Psoas muscle (tissue), 8 donors: ENCODE measurements around the gene MED22. TPM values are rescaled to one million over a fixed set of nuclear protein-coding genes. Genes with fewer than 3 reads are reported as not detected.
"Not testable (repeated sequence)": the region's sequence is repeated elsewhere in the genome, so short reads cannot be mapped to it uniquely, and the experiment has no call there.

Source experiments
- ATAC-seq, 4 donors: fragments of 200-7000 bp; cut with Tn5 transposase; one replicate each; pipeline ENCODE4 v1.9.1; 2020; ENCODE audit warnings: moderate library complexity in 3 of 4, mild to moderate bottlenecking in 2 of 4
- DNase-seq, 2 donors: peaks; one replicate each; pipeline ENCODE4 v3.0.0-alpha.2; 2020
- H3K27ac ChIP-seq: fragments of 200-600 bp; one replicate; pipeline ENCODE4 v1.8.0; 2022
- H3K27me3 ChIP-seq, 3 donors: fragments of 200-600 bp in 1 of 3; one replicate each; pipeline versions ENCODE4 v1.6.1 to v1.8.0; 2013 to 2022; ENCODE audit warnings: low read length in 2 of 3, mild to moderate bottlenecking in 2 of 3, moderate library complexity in 1 of 3; ENCODE audit not compliant: insufficient read depth in 3 of 3
- H3K36me3 ChIP-seq, 2 donors: fragments of 200-600 bp in 1 of 2; one replicate each; pipeline versions ENCODE4 v1.6.1 to v1.8.0; 2013 to 2022; ENCODE audit warnings: low read depth in 1 of 2, mild to moderate bottlenecking in 1 of 2, moderate library complexity in 1 of 2; ENCODE audit not compliant: insufficient read depth in 1 of 2
- H3K4me1 ChIP-seq: fragments of 200-600 bp; one replicate; pipeline ENCODE4 v1.8.0; 2022
- H3K4me3 ChIP-seq: fragments of 200-600 bp; one replicate; pipeline ENCODE4 v1.8.0; 2022; ENCODE audit warnings: mild to moderate bottlenecking
- H3K9me3 ChIP-seq: fragments of 200-600 bp; one replicate; pipeline ENCODE4 v1.8.0; 2022
- WGBS, 3 donors: extraction: QIAGEN DNeasy Blood & Tissue Kit; methylation state at CpG; one replicate each; pipeline versions ENCODE4 v1.1.6 to v1.1.7; 2013; 5-methylcytosine and 5-hydroxymethylcytosine counted together
- intact Hi-C, 2 donors: fragments of 100-400 bp; cut with DNase I; formaldehyde crosslinking; loops; one replicate each; pipeline versions ENCODE4 v1.11.0 to v1.14.2; 2022
- polyA plus RNA-seq, 3 donors: library from polyadenylated mRNA; stranded (reverse); fragments of 200-250 nt; gene quantifications; one replicate each; pipeline ENCODE4 v1.2.3, GENCODE V29; 2013
- total RNA-seq, 4 donors: library from RNA; stranded (reverse); fragmentation: NEBNext Ultra II Directional in 2 of 4; extraction: Animal tissue kit (Norgen Biotek cat#: 25700) in 2 of 4; gene quantifications; one replicate each; pipeline versions ENCODE4 v1.2.1 to v1.2.4, GENCODE V29; 2021 to 2023
- TF ChIP-seq, protein P1 (sequence below): fragments of 200-600 bp; IDR thresholded peaks from one replicate; pipeline ENCODE4 v1.8.0; 2022; ENCODE audit warnings: antibody characterized with exemption
- donor health status: healthy with polysubstance abuse.
- donor health status: DM: no; HTN: no; CAD: no; lungs with moderate emphysema.
- donor health status: Bipolar disorder and iron deficiency.
- donor health status: healthy.
- donor health status: DM: yes; HTN: yes; CAD: no.
- donor health status: DM: no; HTN: no; CAD: no.
- donor health status: DM: no; HTN: no; CAD: no.
- donor health status: DM: yes; HTN: yes; CAD: no.

The MED22 gene
- total and polyA plus RNA-seq, 7 donors, result 7.5 to 43.5 (median 14.4) TPM

DNA sequence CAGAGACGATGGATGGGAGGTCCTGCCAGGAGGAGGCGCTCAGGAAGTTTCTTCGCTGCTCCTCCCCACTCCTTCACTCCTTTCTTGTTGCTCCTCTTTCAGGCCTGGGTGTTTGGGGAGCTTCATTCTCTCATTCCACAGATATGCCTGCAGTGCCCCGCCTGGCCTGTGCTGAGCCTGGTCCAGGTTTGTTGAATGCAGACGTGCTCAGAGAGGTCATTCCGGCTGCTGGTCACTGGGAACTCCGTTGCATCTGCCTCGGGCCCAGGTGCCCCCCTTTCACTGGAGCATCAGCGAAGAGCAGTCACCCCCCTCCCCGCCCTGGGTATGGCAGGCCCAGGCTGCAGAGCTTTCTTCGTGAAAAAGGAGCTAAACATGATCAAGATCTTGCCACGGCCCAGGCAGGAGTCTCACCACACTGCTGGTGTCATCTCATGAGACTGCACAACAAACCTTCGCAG lies 27.5 kb downstream of the MED22 start:
- DNase-seq (no peak), ATAC-seq (no peak)
- WGBS, 3 donors, result 69 to 77% (median 76%) methylated on average over 13 of the region's 13 CpGs
- Histone ChIP-seq H3K4me3 (no peak overlapping the region), H3K27me3 (no peaks in the 10 kb centered on the region), H3K27ac (no peak overlapping the region), H3K9me3 (no peaks in the 10 kb centered on the region), H3K36me3 (no peaks in the 10 kb centered on the region), H3K4me1 (no peaks in the 10 kb centered on the region)
- intact Hi-C loops, result no loop called here
- TF ChIP-seq, protein P1, sequence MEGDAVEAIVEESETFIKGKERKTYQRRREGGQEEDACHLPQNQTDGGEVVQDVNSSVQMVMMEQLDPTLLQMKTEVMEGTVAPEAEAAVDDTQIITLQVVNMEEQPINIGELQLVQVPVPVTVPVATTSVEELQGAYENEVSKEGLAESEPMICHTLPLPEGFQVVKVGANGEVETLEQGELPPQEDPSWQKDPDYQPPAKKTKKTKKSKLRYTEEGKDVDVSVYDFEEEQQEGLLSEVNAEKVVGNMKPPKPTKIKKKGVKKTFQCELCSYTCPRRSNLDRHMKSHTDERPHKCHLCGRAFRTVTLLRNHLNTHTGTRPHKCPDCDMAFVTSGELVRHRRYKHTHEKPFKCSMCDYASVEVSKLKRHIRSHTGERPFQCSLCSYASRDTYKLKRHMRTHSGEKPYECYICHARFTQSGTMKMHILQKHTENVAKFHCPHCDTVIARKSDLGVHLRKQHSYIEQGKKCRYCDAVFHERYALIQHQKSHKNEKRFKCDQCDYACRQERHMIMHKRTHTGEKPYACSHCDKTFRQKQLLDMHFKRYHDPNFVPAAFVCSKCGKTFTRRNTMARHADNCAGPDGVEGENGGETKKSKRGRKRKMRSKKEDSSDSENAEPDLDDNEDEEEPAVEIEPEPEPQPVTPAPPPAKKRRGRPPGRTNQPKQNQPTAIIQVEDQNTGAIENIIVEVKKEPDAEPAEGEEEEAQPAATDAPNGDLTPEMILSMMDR, result no peak

DNA sequence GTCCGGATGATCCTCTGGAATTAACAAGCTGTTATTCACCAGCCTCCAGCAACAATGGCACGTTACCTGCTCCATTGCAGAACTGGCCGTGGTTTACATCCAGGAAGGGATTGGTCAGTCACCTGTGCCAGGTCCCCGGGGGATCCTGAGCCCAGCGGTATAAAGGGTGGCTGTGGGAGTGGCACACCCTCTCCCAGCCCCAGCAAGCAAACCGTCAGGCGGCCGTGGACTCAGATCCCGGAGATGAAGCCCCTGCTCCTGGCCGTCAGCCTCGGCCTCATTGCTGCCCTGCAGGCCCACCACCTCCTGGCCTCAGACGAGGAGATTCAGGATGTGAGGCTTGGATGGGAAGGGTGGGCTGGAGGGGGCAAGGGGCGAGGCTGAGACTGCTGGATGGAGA lies 30.4 kb downstream of the MED22 start:
- H3K36me3 ChIP-seq, H3K9me3 ChIP-seq, H3K27me3 ChIP-seq, H3K4me1 ChIP-seq, intact Hi-C loops, H3K4me3 ChIP-seq, ATAC-seq, H3K27ac ChIP-seq, DNase-seq: not testable (repeated sequence)
- 68 to 74% (median 72%) methylated on average over 12 to 13 of the region's 13 CpGs for WGBS, 3 donors

DNA sequence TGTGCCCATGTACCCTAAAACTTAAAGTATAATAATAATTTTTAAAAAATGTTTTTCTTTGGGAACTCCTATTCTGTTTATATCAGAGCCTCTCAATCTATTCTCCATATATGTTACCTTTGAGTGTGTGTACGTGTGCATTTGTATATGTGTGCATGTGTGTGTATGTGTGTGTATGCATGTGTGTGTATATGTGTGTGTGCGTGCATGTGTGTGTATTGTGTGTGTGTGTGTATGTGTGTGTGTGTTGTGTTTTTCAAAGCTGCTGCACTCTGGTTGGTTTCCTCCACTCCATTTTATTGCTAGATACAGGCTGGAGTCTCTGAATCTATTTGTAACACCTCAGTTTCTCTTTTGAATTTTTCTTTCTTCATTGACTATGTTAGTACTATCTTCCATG lies 31.9 kb downstream of the MED22 start:
- Histone ChIP-seq H3K27me3 (no peaks in the 10 kb centered on the region), H3K9me3 (no peaks in the 10 kb centered on the region), H3K4me1 (no peaks in the 10 kb centered on the region), H3K4me3 (no peak overlapping the region), H3K27ac (no peak overlapping the region), H3K36me3 (no peaks in the 10 kb centered on the region)
- intact Hi-C loops, result no loop called here
- 76 to 78% (median 77%) methylated on average over 2 of the region's 2 CpGs for WGBS, 3 donors
- TF ChIP-seq, protein P1, result no peak
- ATAC-seq (no peak), DNase-seq (no peak)

DNA sequence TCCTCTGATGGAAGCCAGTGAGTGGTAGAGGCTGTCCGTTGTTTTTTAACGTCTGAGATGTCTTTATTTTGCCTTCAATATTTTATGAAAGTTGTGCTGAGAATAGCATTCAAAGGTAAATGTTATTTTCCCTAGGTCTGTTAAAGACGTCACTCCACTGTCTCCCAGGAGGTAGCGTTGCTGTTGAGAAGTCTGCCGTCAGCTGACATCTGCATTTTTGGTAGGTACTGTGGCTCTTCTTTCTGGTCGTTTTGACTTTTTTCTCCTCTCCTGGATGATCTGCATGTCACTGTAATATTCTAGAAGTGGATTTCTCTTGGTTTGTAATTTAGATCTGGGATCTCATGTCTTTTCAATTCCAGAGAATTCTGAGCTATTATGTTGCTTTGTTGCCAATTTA lies 38.3 kb downstream of the MED22 start:
- ATAC-seq (no peak), DNase-seq (no peak)
- WGBS, 3 donors, result 78 to 85% (median 81%) methylated on average over 6 of the region's 6 CpGs

DNA sequence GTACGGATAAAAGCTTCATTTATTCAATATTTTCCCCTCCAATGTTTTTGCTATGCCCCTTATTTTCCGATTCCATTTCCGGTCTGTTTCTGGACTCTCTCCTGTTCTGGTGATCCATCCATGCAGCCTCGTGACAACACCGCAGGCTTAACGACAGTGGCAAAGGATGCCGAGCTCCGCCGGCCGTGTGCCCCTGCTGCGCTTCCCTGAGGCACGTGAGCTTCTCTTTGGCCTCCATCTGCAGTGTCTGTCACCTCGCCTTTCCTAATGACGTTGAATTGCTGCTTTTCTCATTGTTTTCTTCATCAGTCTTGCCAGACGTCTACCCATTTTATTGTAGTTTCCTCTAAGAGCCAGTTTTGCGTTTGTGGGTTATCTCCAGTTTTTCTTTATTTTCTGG lies 40.6 kb downstream of the MED22 start:
- WGBS, 3 donors, result 54 to 66% (median 58%) methylated on average over 16 of the region's 16 CpGs
- H3K27me3 ChIP-seq, result peaks cover 0 to 33% (median 8%) of the 10 kb centered on the region in 3 donors
- intact Hi-C loops, result no loop called here
- no peak overlapping the region for H3K4me3 ChIP-seq
- ATAC-seq (no peak), DNase-seq (no peak)
- H3K27ac ChIP-seq, result no peak overlapping the region
- TF ChIP-seq, protein P1, result no peak
- H3K36me3 ChIP-seq, result no peaks in the 10 kb centered on the region
- H3K4me1 ChIP-seq, result no peaks in the 10 kb centered on the region
- no peaks in the 10 kb centered on the region for H3K9me3 ChIP-seq

More for the DNA sequence above, 38.3 kb downstream of the MED22 start:
- intact Hi-C loops, result no loop called here
- no peaks in the 10 kb centered on the region for H3K4me1 ChIP-seq
- no peak overlapping the region for H3K4me3 ChIP-seq
- H3K9me3 ChIP-seq, result no peaks in the 10 kb centered on the region
- TF ChIP-seq, protein P1, result no peak
- H3K36me3 ChIP-seq, result no peaks in the 10 kb centered on the region
- H3K27ac ChIP-seq, result no peak overlapping the region
- H3K27me3 ChIP-seq, result peaks cover 0 to 25% (median 0%) of the 10 kb centered on the region in 3 donors
